OCI-LY7 (cell line): ENCODE measurements around the gene SPAG16. TPM values are rescaled to one million over a fixed set of nuclear protein-coding genes. Genes with fewer than 3 reads are reported as not detected.

Experiments
- BruUV-seq: library from RNA; stranded (reverse); fragments of 400-500 nt; replicated peaks from 2 replicates; lab custom pipeline; 2021; lab: Mats Ljungman, UMichigan
- CTCF ChIA-PET: fragments of 300-600 bp; sonication (Branson Sonifier 250); formaldehyde crosslinking; loops from one replicate; lab custom pipeline; 2022; ENCODE audit warnings: antibody characterized with exemption; ENCODE audit not compliant: unreplicated experiment; lab: Charles Lee
- POLR2A ChIA-PET: fragments of 300-600 bp; sonication (Branson Sonifier 250); formaldehyde crosslinking; loops from one replicate; lab custom pipeline; 2022; ENCODE audit warnings: antibody characterized with exemption; lab: Charles Lee
- DNase-seq: peaks from one replicate; pipeline ENCODE4 v3.0.0-alpha.2; 2015; ENCODE audit warnings: low spot score
- H2AFZ ChIP-seq: fragments of 200-600 bp; sonication (generic), shearing (Covaris generic); 2 replicates; pipeline ENCODE4 v1.6.1; 2014; ENCODE audit warnings: mild to moderate bottlenecking, antibody characterized with exemption, low read length, moderate library complexity
- H3K27ac ChIP-seq: fragments of 200-600 bp; sonication (generic); 2 replicates; pipeline ENCODE4 v1.5.1; 2014; ENCODE audit warnings: mixed run types, low read depth, mild to moderate bottlenecking, moderate library complexity, low read length, inconsistent platforms; ENCODE audit not compliant: poor library complexity, severe bottlenecking
- H3K36me3 ChIP-seq: fragments of 200-600 bp; sonication (generic); 2 replicates; pipeline ENCODE4 v1.6.1; 2014; ENCODE audit warnings: mild to moderate bottlenecking, antibody characterized with exemption, low read length, moderate library complexity, mixed read lengths; ENCODE audit not compliant: insufficient read depth
- H3K4me1 ChIP-seq: fragments of 200-600 bp; sonication (generic); 2 replicates; pipeline ENCODE4 v1.5.1; 2014; ENCODE audit warnings: mild to moderate bottlenecking, low read length; ENCODE audit not compliant: insufficient read depth, poor library complexity, severe bottlenecking
- H3K4me2 ChIP-seq: fragments of 200-600 bp; sonication (generic); 2 replicates; pipeline ENCODE4 v1.6.1; 2014; ENCODE audit warnings: mild to moderate bottlenecking, low read length
- H3K4me3 ChIP-seq: fragments of 200-600 bp; sonication (generic); 2 replicates; pipeline ENCODE4 v1.5.1; 2014; ENCODE audit warnings: mild to moderate bottlenecking, low read depth, low read length; ENCODE audit not compliant: poor library complexity, severe bottlenecking
- H3K79me2 ChIP-seq: fragments of 200-600 bp; sonication (generic); 2 replicates; pipeline ENCODE4 v1.6.1; 2016; ENCODE audit warnings: low read depth, mild to moderate bottlenecking, low read length, moderate library complexity, mixed read lengths; ENCODE audit not compliant: insufficient read depth
- H3K9me2 ChIP-seq: fragments of 200-600 bp; sonication (generic); 2 replicates; pipeline ENCODE4 v1.6.1; 2016; ENCODE audit warnings: mild to moderate bottlenecking, low read length, mixed read lengths; ENCODE audit not compliant: insufficient read depth
- H3K9me3 ChIP-seq: fragments of 200-600 bp; sonication (generic); 2 replicates; pipeline ENCODE4 v1.6.1; 2014; ENCODE audit warnings: mild to moderate bottlenecking, mixed run types, low read length, mixed read lengths
- H4K20me1 ChIP-seq: fragments of 200-600 bp; sonication (generic); 2 replicates; pipeline ENCODE4 v1.6.1; 2014; ENCODE audit warnings: mild to moderate bottlenecking, antibody characterized with exemption, low read length, moderate library complexity, mixed read lengths; ENCODE audit not compliant: insufficient read depth
- EZH2phosphoT487 ChIP-seq: fragments of 200-600 bp; sonication (generic); IDR thresholded peaks from 2 replicates; pipeline ENCODE4 v1.6.1; 2018; ENCODE audit warnings: low read depth, borderline replicate concordance, mild to moderate bottlenecking, mixed run types, antibody characterized with exemption, low read length, moderate library complexity, mixed read lengths
- intact Hi-C: fragments of 100-400 bp; cut with micrococcal nuclease; formaldehyde crosslinking; loops from one replicate; pipeline ENCODE4 v1.10.0; 2022; ENCODE audit not compliant: unreplicated experiment
- total RNA-seq, 2 experiments: library from RNA; depleted of rRNA in 1 of 2; stranded (reverse); fragments of >200 nt in 1 of 2; shearing (Covaris generic) in 1 of 2; gene quantifications; 2 replicates each; pipeline ENCODE4 v1.2.3, GENCODE V29; 2014 to 2022
- TF ChIP-seq, protein P1 (sequence below): fragments of 200-600 bp; sonication (generic); conservative IDR thresholded peaks from 2 replicates; pipeline ENCODE4 v1.5.1; 2014; ENCODE audit warnings: mild to moderate bottlenecking, antibody characterized with exemption, low read length, moderate library complexity, mixed read lengths

The SPAG16 gene
- total RNA-seq, 2 experiments from 2014 or later, result 22.1 to 24.2 TPM

DNA sequence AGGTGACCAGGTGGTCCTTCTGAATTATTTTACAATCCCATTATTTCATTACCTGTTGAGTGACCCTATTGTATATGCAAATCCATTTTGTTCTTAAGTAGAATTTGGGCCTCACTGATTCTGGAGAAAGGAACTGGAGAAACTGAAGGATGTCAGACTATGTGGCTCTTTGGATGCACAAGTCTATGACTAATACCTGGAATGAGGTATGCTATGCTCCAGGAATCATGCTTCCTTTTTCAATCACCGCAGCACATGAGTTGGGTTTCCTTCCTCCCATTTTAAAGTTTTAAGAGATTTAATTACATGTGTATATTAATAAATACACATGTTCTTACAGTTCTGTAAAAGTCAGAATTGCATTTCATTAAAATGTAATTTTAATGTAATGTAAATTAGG, 872.7 kb downstream of the SPAG16 start:
- no TSS peak for BruUV-seq
- no peaks in the 10 kb centered on the region for H3K4me1 ChIP-seq

DNA sequence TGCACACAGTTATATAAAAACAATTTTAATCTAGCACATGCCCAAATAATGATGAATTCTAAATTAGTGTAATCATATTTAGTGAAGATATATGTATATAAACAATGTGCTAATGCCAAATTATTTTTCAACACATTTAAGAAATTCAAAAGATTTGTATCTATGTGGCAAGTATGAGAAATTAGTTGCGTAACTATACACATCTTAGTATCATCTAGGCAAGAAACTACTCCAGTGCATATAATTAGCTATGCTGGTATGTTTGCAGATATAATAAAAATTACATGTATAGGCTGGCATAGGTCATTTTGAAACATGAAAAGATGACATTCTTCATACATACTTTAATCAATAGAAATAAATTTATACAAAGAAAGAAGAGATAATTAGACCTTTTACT, 874.6 kb downstream of the SPAG16 start:
- H4K20me1 ChIP-seq, result no peaks in the 10 kb centered on the region
- POLR2A ChIA-PET, result interaction anchor here (0.6 kb wide), 1 partner anchor 883 kb away, joined by 3 read pairs; no protein-coding TSS in a partner anchor
- CTCF ChIA-PET, result no interaction called here

More for the DNA sequence above, 872.7 kb downstream of the SPAG16 start:
- H4K20me1 ChIP-seq, result no peaks in the 10 kb centered on the region
- H3K27ac ChIP-seq, result no peak overlapping the region
- H3K9me2 ChIP-seq, result no peaks in the 10 kb centered on the region
- H3K9me3 ChIP-seq, result no peaks in the 10 kb centered on the region
- DNase-seq, result no peak
- intact Hi-C loops, result no loop called here
- ChIA-PET POLR2A (no interaction called here), CTCF (no interaction called here)
- H3K4me3 ChIP-seq, result no peak overlapping the region
- H3K4me2 ChIP-seq, result no peak overlapping the region
- no peak overlapping the region for H2AFZ ChIP-seq
- H3K36me3 ChIP-seq, result no peaks in the 10 kb centered on the region
- H3K79me2 ChIP-seq, result no peaks in the 10 kb centered on the region
- TF ChIP-seq EZH2phosphoT487, result no peak
- TF ChIP-seq, protein P1, sequence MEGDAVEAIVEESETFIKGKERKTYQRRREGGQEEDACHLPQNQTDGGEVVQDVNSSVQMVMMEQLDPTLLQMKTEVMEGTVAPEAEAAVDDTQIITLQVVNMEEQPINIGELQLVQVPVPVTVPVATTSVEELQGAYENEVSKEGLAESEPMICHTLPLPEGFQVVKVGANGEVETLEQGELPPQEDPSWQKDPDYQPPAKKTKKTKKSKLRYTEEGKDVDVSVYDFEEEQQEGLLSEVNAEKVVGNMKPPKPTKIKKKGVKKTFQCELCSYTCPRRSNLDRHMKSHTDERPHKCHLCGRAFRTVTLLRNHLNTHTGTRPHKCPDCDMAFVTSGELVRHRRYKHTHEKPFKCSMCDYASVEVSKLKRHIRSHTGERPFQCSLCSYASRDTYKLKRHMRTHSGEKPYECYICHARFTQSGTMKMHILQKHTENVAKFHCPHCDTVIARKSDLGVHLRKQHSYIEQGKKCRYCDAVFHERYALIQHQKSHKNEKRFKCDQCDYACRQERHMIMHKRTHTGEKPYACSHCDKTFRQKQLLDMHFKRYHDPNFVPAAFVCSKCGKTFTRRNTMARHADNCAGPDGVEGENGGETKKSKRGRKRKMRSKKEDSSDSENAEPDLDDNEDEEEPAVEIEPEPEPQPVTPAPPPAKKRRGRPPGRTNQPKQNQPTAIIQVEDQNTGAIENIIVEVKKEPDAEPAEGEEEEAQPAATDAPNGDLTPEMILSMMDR, result no peak

DNA sequence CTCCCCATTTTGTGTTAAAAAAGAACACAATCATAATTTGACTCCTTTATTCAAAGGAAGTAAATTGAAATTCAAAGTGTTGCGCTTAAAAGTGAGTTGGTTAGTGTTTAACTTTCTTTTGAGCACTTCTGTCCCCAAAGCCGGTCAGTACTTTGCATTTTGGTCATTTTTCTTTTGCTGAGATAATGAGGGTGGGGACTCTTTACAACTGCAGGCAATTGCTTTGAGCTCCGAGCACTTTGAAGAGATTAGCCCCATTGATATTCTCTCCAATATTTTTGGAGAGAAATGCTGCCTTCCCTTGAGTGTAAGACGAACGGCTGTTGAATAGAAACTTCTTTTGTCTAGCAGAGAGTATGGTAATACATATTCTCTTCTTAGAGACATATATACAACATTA, 885.0 kb downstream of the SPAG16 start:
- no peaks in the 10 kb centered on the region for H3K4me1 ChIP-seq

More for the DNA sequence above, 874.6 kb downstream of the SPAG16 start:
- Histone ChIP-seq H3K4me1 (no peaks in the 10 kb centered on the region), H3K79me2 (no peaks in the 10 kb centered on the region), H3K4me2 (no peak overlapping the region), H3K36me3 (no peaks in the 10 kb centered on the region), H3K4me3 (no peak overlapping the region), H3K27ac (no peak overlapping the region), H3K9me3 (no peaks in the 10 kb centered on the region), H3K9me2 (no peaks in the 10 kb centered on the region), H2AFZ (no peak overlapping the region)
- intact Hi-C loops, result no loop called here
- no TSS peak for BruUV-seq
- DNase-seq, result no peak
- no peak for TF ChIP-seq EZH2phosphoT487
- TF ChIP-seq, protein P1, result no peak

More for the DNA sequence above, 885.0 kb downstream of the SPAG16 start:
- DNase-seq, result no peak
- CTCF ChIA-PET, result no interaction called here
- POLR2A ChIA-PET, result no interaction called here
- no TSS peak for BruUV-seq
- no peaks in the 10 kb centered on the region for H3K36me3 ChIP-seq
- no peak for TF ChIP-seq EZH2phosphoT487
- TF ChIP-seq, protein P1, result no peak
- no peaks in the 10 kb centered on the region for H4K20me1 ChIP-seq
- H3K9me2 ChIP-seq, result no peaks in the 10 kb centered on the region
- intact Hi-C loops, result no loop called here
- no peaks in the 10 kb centered on the region for H3K79me2 ChIP-seq
- no peak overlapping the region for H3K4me3 ChIP-seq
- H3K9me3 ChIP-seq, result no peaks in the 10 kb centered on the region
- H2AFZ ChIP-seq, result no peak overlapping the region
- H3K4me2 ChIP-seq, result no peak overlapping the region
- H3K27ac ChIP-seq, result no peak overlapping the region
